Body of pancreas (tissue), 4 donors: ENCODE data around the gene SECTM1. TPM values are rescaled to one million over a fixed set of nuclear protein-coding genes. Genes with fewer than 3 reads are reported as not detected.

Experiments used
- ATAC-seq: fragments of 150-250 bp; one replicate; pipeline ENCODE4 v1.9.1; 2016
- DNase-seq, 4 donors: peaks; one replicate each; pipeline ENCODE4 v3.0.0-alpha.2; 2019
- H3K27ac ChIP-seq, 4 donors: fragments of 200-600 bp; sonication (generic); 1 replicate in 3 of 4; 2 replicates in 1 of 4; pipeline versions ENCODE4 v1.5.1 to v1.6.1; 2016 to 2019; ENCODE audit warnings: mild to moderate bottlenecking in 1 of 4, mixed read lengths in 1 of 4, moderate library complexity in 1 of 4
- H3K27me3 ChIP-seq, 2 donors: fragments of 200-600 bp; sonication (generic); one replicate each; pipeline ENCODE4 v1.6.0; 2016; ENCODE audit warnings: mild to moderate bottlenecking in 1 of 2
- H3K36me3 ChIP-seq, 2 donors: fragments of 200-600 bp; sonication (generic); replicated peaks in 1 of 2; 2 replicates each; pipeline ENCODE4 v1.5.1; 2016; ENCODE audit warnings: low read depth in 2 of 2; ENCODE audit not compliant: insufficient read depth in 1 of 2
- H3K4me1 ChIP-seq: fragments of 200-600 bp; sonication (generic); one replicate; pipeline ENCODE4 v1.6.0; 2016
- H3K4me3 ChIP-seq, 2 donors: fragments of 200-600 bp; sonication (generic); 1 replicate in 1 of 2; 2 replicates in 1 of 2; pipeline ENCODE4 v1.5.1; 2016 to 2019
- H3K9me3 ChIP-seq, 3 donors: fragments of 200-600 bp; sonication (generic); 1 replicate in 2 of 3; 2 replicates in 1 of 3; pipeline ENCODE4 v1.5.1; 2016
- CTCF ChIP-seq, 7 experiments: fragments of 450-650 bp in 4 of 7; fragments of 200-600 bp in 3 of 7; sonication (generic) in 3 of 7; IDR thresholded peaks; one replicate each; pipeline ENCODE4 v1.5.1; 2016 to 2019; ENCODE audit warnings: antibody characterized with exemption in 7 of 7
- POLR2A ChIP-seq, 3 donors: fragments of 450-650 bp; IDR thresholded peaks; one replicate each; pipeline ENCODE4 v1.6.1; 2016; ENCODE audit warnings: antibody characterized with exemption in 3 of 3, mild to moderate bottlenecking in 2 of 3
- WGBS, 2 donors: methylation state at CpG; one replicate each; pipeline ENCODE4 v1.1.5; 2017; 5-methylcytosine and 5-hydroxymethylcytosine counted together
- intact Hi-C: fragments of 100-400 bp; cut with DNase I; formaldehyde crosslinking; loops from one replicate; pipeline ENCODE4 v1.15.1; 2023
- total RNA-seq, 2 donors: library from RNA; depleted of rRNA; stranded (reverse); fragments of >200 nt; gene quantifications; one replicate each; pipeline ENCODE4 v1.1.0, GENCODE V29; 2016

The SECTM1 gene
- total RNA-seq, 2 donors from 2014 or later, result 5.4 to 6.3 TPM

GRCh38 chr17:82322526-82323453, 10.8 kb downstream of the SECTM1 start:
- no peaks in the 10 kb centered on the region for H3K9me3 ChIP-seq
- WGBS, 2 donors, result 67 to 76% methylated on average over 13 to 27 of the region's 28 CpGs

GRCh38 chr17:82321947-82322466, 11.6 kb downstream of the SECTM1 start:
- H3K27me3 ChIP-seq, result no peaks in the 10 kb centered on the region
- peaks cover 7% of the 10 kb centered on the region for H3K4me1 ChIP-seq
- intact Hi-C loops, result loop anchor here (5.0 kb wide), 1 partner anchor 85 kb away; no protein-coding TSS in a partner anchor
- H3K4me3 ChIP-seq, result no peak overlapping the region
- DNase-seq, result no peak
- TF ChIP-seq CTCF (IDR thresholded peaks at IDR 0.05) (no peak), POLR2A (IDR thresholded peaks at IDR 0.05) (no peak)
- ATAC-seq, result no peak
- WGBS, 2 donors, result 49 to 53% methylated on average over 8 to 21 of the region's 21 CpGs
- H3K9me3 ChIP-seq, result no peaks in the 10 kb centered on the region
- no peak overlapping the region for H3K27ac ChIP-seq
- no peaks in the 10 kb centered on the region for H3K36me3 ChIP-seq

More at GRCh38 chr17:82322526-82323453, 10.8 kb downstream of the SECTM1 start:
- no peak overlapping the region for H3K4me3 ChIP-seq
- TF ChIP-seq POLR2A (IDR thresholded peaks at IDR 0.05), result no peak
- TF ChIP-seq CTCF (IDR thresholded peaks at IDR 0.05), result no peak
- ATAC-seq (no peak), DNase-seq (no peak)
- H3K27me3 ChIP-seq, result no peaks in the 10 kb centered on the region
- H3K4me1 ChIP-seq, result peaks cover 7% of the 10 kb centered on the region
- H3K36me3 ChIP-seq, result no peaks in the 10 kb centered on the region
- H3K27ac ChIP-seq, result no peak overlapping the region
- intact Hi-C loops, result loop anchor here (5.0 kb wide), 1 partner anchor 85 kb away; no protein-coding TSS in a partner anchor

- peak in 2 of 4 donors; percentile 48 to 51 for DNase-seq
- H3K4me3 ChIP-seq, result no peak overlapping the region
Measured at GRCh38 chr17:82320956-82321927, 12.3 kb downstream of the SECTM1 start.

More at GRCh38 chr17:82320956-82321927, 12.3 kb downstream of the SECTM1 start:
- Histone ChIP-seq H3K27ac (no peak overlapping the region), H3K4me1 (peaks cover 7% of the 10 kb centered on the region), H3K9me3 (no peaks in the 10 kb centered on the region), H3K36me3 (no peaks in the 10 kb centered on the region), H3K27me3 (no peaks in the 10 kb centered on the region)
- WGBS, 2 donors, result 46 to 47% methylated on average over 40 to 55 of the region's 65 CpGs
- ATAC-seq, result peak; percentile 41
- TF ChIP-seq POLR2A (IDR thresholded peaks at IDR 0.05) (no peak), CTCF (IDR thresholded peaks at IDR 0.05) (peak; percentile 75 to 95 (median 87))
- intact Hi-C loops, result loop anchor here (5.0 kb wide), 1 partner anchor 84 kb away; no protein-coding TSS in a partner anchor
